HepG2 (cell line): ENCODE measurements around the gene EMILIN1. TPM values are rescaled to one million over a fixed set of nuclear protein-coding genes. Genes with fewer than 3 reads are reported as not detected.

Experiments used
- AGO2 ChIP-seq: fragments of 200-400 bp; formaldehyde crosslinking; optimal IDR thresholded peaks from 2 replicates; pipeline ENCODE3; 2017; ENCODE audit warnings: mild to moderate bottlenecking, low read depth, low read length, moderate library complexity
- ATF7-NPFF ChIP-seq: sonication (generic); formaldehyde crosslinking; IDR thresholded peaks from 2 replicates; pipeline ENCODE4 v1.8.1; 2023; ENCODE audit warnings: mild to moderate bottlenecking, low read depth, missing genetic modification reagents, moderate library complexity
- BCL3 ChIP-seq: sonication (generic); formaldehyde crosslinking; IDR thresholded peaks from 2 replicates; pipeline ENCODE4 v1.5.1; 2020; ENCODE audit warnings: mild to moderate bottlenecking, missing genetic modification reagents, moderate library complexity
- KAT7 ChIP-seq: IDR thresholded peaks from 2 replicates; pipeline ENCODE4 v1.6.1; 2018; ENCODE audit warnings: borderline replicate concordance, missing compliant biosample characterization
- KDM2A ChIP-seq: sonication (generic); formaldehyde crosslinking; IDR thresholded peaks from 2 replicates; pipeline ENCODE4 v1.4.0; 2020; ENCODE audit warnings: low read depth, missing genetic modification reagents, borderline replicate concordance
- POGK ChIP-seq: sonication (generic); formaldehyde crosslinking; conservative IDR thresholded peaks from 2 replicates; pipeline ENCODE4 v1.8.0; 2022; ENCODE audit warnings: mild to moderate bottlenecking, moderate library complexity, missing genetic modification reagents
- SRF ChIP-seq: IDR thresholded peaks from 2 replicates; pipeline ENCODE4 v1.6.1; 2011; ENCODE audit warnings: mild to moderate bottlenecking, low read depth, low read length, moderate library complexity
- TBX3 ChIP-seq: fragments of 450-650 bp; IDR thresholded peaks from 2 replicates; pipeline ENCODE4 v1.6.1; 2017; ENCODE audit warnings: antibody characterized with exemption, mild to moderate bottlenecking, inconsistent platforms, borderline replicate concordance
- THYN1 ChIP-seq: sonication (generic); formaldehyde crosslinking; IDR thresholded peaks from 2 replicates; pipeline ENCODE4 v1.8.1; 2023; ENCODE audit warnings: low read depth, mild to moderate bottlenecking, moderate library complexity, missing genetic modification reagents, borderline replicate concordance
- ZBTB21 ChIP-seq: sonication (generic); formaldehyde crosslinking; IDR thresholded peaks from 2 replicates; pipeline ENCODE4 v1.4.0; 2020; ENCODE audit warnings: missing genetic modification reagents
- ZFAT ChIP-seq: sonication (generic); formaldehyde crosslinking; conservative IDR thresholded peaks from 2 replicates; pipeline ENCODE4 v1.8.1; 2023; ENCODE audit warnings: missing genetic modification reagents, inconsistent platforms
- ZNF251 ChIP-seq: sonication (generic); formaldehyde crosslinking; IDR thresholded peaks from 2 replicates; pipeline ENCODE4 v1.9.0; 2021; ENCODE audit warnings: mild to moderate bottlenecking, missing genetic modification reagents
- ZNF335 ChIP-seq: sonication (generic); formaldehyde crosslinking; IDR thresholded peaks from 2 replicates; pipeline ENCODE4 v1.4.0; 2020; ENCODE audit warnings: missing genetic modification reagents
- ZNF432 ChIP-seq: sonication (generic); formaldehyde crosslinking; IDR thresholded peaks from 2 replicates; pipeline ENCODE4 v1.5.0; 2020; ENCODE audit warnings: missing genetic modification reagents, mild to moderate bottlenecking, borderline replicate concordance
- ZNF550 ChIP-seq: sonication (generic); formaldehyde crosslinking; IDR thresholded peaks from 2 replicates; pipeline ENCODE4 v1.4.0; 2020; ENCODE audit warnings: mild to moderate bottlenecking, missing genetic modification reagents, borderline replicate concordance
- ZNF557 ChIP-seq: sonication (generic); formaldehyde crosslinking; IDR thresholded peaks from 2 replicates; pipeline ENCODE4 v1.4.0; 2020; ENCODE audit warnings: missing genetic modification reagents
- ZNF737 ChIP-seq: sonication (generic); formaldehyde crosslinking; IDR thresholded peaks from 2 replicates; pipeline ENCODE4 v1.5.0; 2020; ENCODE audit warnings: missing genetic modification reagents, mild to moderate bottlenecking, borderline replicate concordance
- ZNF768 ChIP-seq: sonication (generic); formaldehyde crosslinking; IDR thresholded peaks from 2 replicates; pipeline ENCODE4 v1.4.0; 2020; ENCODE audit warnings: missing genetic modification reagents
- ZNF790 ChIP-seq: sonication (generic); formaldehyde crosslinking; IDR thresholded peaks from 2 replicates; pipeline ENCODE4 v1.8.0; 2022; ENCODE audit warnings: missing genetic modification reagents, mild to moderate bottlenecking, borderline replicate concordance
- ZNF891 ChIP-seq: sonication (generic); formaldehyde crosslinking; IDR thresholded peaks from 2 replicates; pipeline ENCODE4 v1.5.0; 2020; ENCODE audit warnings: mild to moderate bottlenecking, missing genetic modification reagents
- polyA plus RNA-seq, 8 experiments: library from polyadenylated mRNA; depleted of rRNA in 3 of 8; stranded (reverse) in 7 of 8; unstranded in 1 of 8; fragments of >200 nt; fragmentation: Illumina TruSeq in 4 of 8; extraction: Trizol in 4 of 8; gene quantifications; 2 replicates each; pipeline versions ENCODE4 v1.2.1 to v1.2.3, GENCODE V29; 2011 to 2016; ENCODE audit warnings: low read depth in 4 of 8, missing spikeins in 1 of 8, mixed read lengths in 1 of 8; ENCODE audit not compliant: insufficient read depth in 1 of 8
- total RNA-seq, 5 experiments: library from RNA; depleted of rRNA; stranded (reverse); fragments of >200 nt; fragmentation: Illumina TruSeq; extraction: Trizol; gene quantifications; 2 replicates each; pipeline ENCODE4 v1.2.3, GENCODE V29; 2016; ENCODE audit warnings: low read depth in 1 of 5
- TF ChIP-seq, protein P1 (sequence below): sonication (generic); formaldehyde crosslinking; IDR thresholded peaks from 2 replicates; pipeline ENCODE4 v1.5.1; 2020; ENCODE audit warnings: missing genetic modification reagents, mild to moderate bottlenecking, borderline replicate concordance
- TF ChIP-seq, protein P2 (sequence below): sonication (generic); formaldehyde crosslinking; IDR thresholded peaks from 2 replicates; pipeline ENCODE4 v1.5.1; 2020; ENCODE audit warnings: missing genetic modification reagents, mild to moderate bottlenecking, borderline replicate concordance

The EMILIN1 gene
- total and polyA plus RNA-seq, 2 of the 13 experiments (the other 11 are each of a cell fraction or from before 2014, with no cell fraction given), result 8.1 to 9.7 TPM

DNA sequence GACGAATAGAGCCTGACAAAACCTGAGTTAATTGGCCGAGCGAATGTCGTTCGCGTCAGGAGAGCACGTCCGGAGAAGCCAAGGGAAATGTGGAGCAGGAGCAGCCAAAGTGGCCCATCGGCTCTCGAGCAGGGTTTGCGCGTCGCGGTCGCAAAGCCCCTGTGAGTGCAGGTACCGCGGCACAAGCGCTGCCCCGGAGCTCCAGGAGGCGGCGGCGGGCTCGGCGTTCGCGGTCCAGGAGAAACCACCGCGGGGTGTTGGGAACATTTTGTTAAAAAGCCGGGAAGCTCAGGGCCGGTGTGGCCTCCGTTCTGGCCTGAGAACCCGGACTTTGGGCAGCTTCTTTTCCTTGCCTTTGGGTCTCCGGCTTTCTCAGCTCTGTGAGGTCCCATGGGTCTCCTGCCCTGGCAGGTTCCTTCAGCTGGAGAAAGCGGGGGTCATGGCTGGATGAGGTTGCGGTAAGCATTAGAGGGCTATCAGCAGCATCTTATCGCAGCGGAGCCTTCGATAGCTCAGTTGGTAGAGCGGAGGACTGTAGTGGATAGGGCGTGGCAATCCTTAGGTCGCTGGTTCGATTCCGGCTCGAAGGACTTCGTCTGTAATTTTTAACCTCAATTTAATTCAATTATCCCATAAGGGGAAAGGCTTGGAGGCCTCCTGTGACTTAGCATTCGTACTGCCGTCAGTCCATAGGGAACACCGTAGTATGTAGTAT is 28.0 kb upstream of the EMILIN1 start (continued):
- TF ChIP-seq POGK (CRISPR knock-in tag), result no peak; the same call in none of the 2 replicates
- no peak for TF ChIP-seq TBX3
- TF ChIP-seq ZNF432 (CRISPR knock-in tag), result no peak
- TF ChIP-seq ZNF557 (CRISPR knock-in tag), result no peak
- TF ChIP-seq BCL3 (CRISPR knock-in tag), result peak; percentile 98
- no peak for TF ChIP-seq ZNF550 (CRISPR knock-in tag)
- peak; percentile 66; the same call in 1 of the 2 replicates for TF ChIP-seq ZNF891
- TF ChIP-seq THYN1 (CRISPR knock-in tag), result no peak
- TF ChIP-seq KAT7 (CRISPR knock-in tag), result peak; percentile 53
- peak; percentile 99 for TF ChIP-seq KDM2A (CRISPR knock-in tag)
- TF ChIP-seq ZNF790 (CRISPR knock-in tag), result no peak; the same call in 1 of the 2 replicates
- TF ChIP-seq AGO2, result peak; percentile 94
- peak; percentile 61 for TF ChIP-seq ZNF335 (CRISPR knock-in tag)
- TF ChIP-seq, protein P1, sequence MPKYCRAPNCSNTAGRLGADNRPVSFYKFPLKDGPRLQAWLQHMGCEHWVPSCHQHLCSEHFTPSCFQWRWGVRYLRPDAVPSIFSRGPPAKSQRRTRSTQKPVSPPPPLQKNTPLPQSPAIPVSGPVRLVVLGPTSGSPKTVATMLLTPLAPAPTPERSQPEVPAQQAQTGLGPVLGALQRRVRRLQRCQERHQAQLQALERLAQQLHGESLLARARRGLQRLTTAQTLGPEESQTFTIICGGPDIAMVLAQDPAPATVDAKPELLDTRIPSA, result no peak
- no peak for TF ChIP-seq ZFAT (CRISPR knock-in tag)
- peak; percentile 79; the same call in 1 of the 2 replicates for TF ChIP-seq ZNF737
- TF ChIP-seq, protein P2, sequence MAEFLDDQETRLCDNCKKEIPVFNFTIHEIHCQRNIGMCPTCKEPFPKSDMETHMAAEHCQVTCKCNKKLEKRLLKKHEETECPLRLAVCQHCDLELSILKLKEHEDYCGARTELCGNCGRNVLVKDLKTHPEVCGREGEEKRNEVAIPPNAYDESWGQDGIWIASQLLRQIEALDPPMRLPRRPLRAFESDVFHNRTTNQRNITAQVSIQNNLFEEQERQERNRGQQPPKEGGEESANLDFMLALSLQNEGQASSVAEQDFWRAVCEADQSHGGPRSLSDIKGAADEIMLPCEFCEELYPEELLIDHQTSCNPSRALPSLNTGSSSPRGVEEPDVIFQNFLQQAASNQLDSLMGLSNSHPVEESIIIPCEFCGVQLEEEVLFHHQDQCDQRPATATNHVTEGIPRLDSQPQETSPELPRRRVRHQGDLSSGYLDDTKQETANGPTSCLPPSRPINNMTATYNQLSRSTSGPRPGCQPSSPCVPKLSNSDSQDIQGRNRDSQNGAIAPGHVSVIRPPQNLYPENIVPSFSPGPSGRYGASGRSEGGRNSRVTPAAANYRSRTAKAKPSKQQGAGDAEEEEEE, result 0 out of 2 replicates have a peak, but pooled peaks have one; percentile 92
- TF ChIP-seq SRF, result peak; percentile 57
- peak; percentile 49; the same call in 1 of the 2 replicates for TF ChIP-seq ZNF768 (CRISPR knock-in tag)
- TF ChIP-seq ZBTB21, result peak; percentile 14; the same call in 1 of the 2 replicates
- peak; percentile 91 for TF ChIP-seq ZNF251
- peak; percentile 51; the same call in 1 of the 2 replicates for TF ChIP-seq ATF7-NPFF (CRISPR knock-in tag)
